Putamen (tissue), 1 donor: ENCODE data around the gene DMAC2L.
A peak's percentile ranks its signal among the peaks of the same experiment; 100 is the strongest.
"Not testable (repeated sequence)": the region's sequence is repeated elsewhere in the genome, so short reads cannot be mapped to it uniquely, and the experiment has no call there.

ENCODE experiments used
- DNase-seq: peaks from one replicate; pipeline ENCODE4 v3.0.0-alpha.2; 2016; ENCODE audit warnings: low spot score

The DMAC2L gene, protein sequence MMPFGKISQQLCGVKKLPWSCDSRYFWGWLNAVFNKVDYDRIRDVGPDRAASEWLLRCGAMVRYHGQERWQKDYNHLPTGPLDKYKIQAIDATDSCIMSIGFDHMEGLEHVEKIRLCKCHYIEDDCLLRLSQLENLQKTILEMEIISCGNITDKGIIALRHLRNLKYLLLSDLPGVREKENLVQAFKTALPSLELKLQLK

GRCh38 chr14:50311972-50312733 is at the start of gene DMAC2L, which contains the start of gene L2HGDH:
DMAC2L (plus strand) TSS chr14:50312324; CDS start chr14:50321488, 9,164 bp downstream.
L2HGDH (minus strand) TSS chr14:50312229; CDS start chr14:50312150, 79 bp downstream.
- DNase-seq: peak; percentile 96

DNA sequence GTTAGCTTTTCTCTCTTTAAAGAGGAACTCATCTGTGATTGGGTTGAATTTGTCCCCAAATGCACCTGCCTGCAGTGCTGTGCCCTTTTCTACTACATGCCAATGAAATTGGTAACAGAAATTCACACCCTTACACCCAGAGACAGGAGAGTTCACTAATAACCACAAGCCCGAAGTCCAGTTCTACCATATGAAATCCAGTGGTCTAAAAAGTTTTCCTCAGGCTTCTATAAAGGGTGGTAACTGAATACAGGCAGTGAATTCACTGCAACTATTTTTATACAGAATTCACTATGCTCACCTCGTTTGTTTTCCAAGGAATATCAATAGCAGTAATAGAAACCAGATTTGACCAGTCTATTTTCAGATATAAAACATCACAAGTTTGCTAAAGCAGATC is 49.3 kb upstream of the DMAC2L start:
- no peak for DNase-seq

- no peak for DNase-seq
These were observed 48.8 kb upstream of the DMAC2L start for GRCh38 chr14:50263321-50263720.

DNA sequence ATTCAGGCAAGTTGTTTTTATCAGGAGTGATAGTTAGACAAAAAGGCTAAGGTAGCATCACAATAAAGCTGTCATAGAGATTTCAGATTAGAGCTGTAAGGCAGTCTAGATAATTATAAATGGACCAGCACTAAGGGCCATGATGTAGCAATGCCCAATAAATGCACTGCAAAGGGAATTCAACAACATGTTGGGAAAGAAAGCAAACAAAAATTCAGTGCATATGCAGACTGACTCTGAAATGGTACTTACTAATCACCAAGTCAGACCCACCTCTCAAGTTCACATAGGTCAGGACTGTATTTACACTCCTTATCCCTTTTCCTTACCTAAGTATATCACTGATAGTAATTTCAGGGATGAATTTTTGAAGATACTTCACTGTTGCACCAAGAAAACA is 47.1 kb upstream of the DMAC2L start:
- DNase-seq: no peak

- peak; percentile 65 for DNase-seq
These were observed 41.2 kb upstream of the DMAC2L start for GRCh38 chr14:50270932-50271331.

GRCh38 chr14:50272498-50272897 is 39.6 kb upstream of the DMAC2L start:
- no peak for DNase-seq

DNA sequence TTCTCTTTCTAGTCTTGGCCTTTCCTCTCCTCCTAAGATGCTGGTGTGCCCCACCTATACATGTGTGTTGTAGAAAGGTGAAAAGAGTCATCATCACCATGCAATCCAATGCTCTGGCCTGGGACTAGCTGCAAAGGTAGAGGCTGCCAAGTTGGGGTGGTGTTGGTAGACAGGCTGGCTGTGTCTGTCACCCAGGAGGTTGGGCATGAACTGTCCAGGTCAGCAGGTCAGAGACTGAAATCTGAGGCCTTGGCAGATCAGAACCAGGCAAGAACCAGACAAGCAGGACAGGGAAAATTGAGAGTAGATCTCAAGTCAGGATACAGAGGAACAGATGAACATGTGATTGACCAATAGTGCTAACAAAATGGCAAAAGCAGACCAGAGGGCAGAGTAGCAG is 26.3 kb upstream of the DMAC2L start:
- no peak for DNase-seq

GRCh38 chr14:50288146-50288545 is 24.0 kb upstream of the DMAC2L start:
- DNase-seq: no peak

DNA sequence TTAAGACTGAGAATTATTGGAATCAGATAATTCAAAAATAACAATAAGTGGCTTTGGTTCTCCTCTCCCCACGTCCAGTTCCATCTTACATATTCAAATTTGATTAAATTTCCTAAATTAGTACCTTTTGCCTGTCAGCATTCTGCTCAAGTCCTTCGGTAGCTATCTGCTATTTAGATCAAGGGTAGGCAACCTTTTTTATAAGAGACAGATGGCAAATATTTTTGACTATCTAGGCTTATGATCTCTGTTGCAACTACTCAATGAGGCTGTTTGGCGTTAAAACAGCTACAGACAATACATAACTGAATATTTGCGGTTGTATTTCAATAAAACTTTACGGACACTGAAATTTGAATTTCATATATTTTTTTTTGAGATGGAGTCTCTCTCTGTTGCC is 21.8 kb upstream of the DMAC2L start:
- no peak for DNase-seq

DNA sequence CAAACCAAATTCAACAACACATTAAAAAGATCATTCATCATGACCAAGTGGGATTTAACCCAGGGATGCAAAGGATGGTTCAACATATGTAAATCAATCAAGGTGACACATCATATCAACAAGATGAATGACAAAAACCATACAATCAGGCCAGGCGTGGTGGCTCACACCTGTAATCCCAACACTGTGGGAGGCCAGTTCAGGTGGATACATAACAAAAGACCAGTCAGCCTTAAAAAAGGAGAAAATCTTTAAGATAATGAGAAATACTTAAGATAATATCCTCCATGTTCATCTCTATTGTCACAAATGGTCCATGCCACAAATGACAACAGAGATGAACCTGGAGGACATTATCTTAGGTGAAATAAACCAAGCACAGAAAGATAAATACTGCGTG is 12.5 kb upstream of the DMAC2L start:
- no peak for DNase-seq

DNA sequence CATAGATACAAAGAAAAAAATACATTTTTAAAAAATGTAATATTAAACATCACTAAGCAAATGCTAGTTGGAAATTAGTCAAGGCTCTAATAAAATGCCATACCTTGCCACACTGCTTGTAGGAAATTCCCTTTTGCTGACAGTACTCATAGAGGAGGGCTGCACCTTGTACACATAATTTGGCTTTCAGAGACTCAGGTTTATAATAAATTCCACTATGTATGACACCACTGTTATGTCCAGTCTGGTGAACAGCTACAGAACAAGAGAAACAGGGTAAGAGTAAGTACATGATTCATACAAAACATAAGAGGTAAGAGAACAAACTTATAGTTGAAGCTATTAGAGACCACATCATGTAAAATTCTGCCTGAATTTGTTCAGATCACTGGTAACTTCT is 10.2 kb upstream of the DMAC2L start:
- DNase-seq: no peak

DNA sequence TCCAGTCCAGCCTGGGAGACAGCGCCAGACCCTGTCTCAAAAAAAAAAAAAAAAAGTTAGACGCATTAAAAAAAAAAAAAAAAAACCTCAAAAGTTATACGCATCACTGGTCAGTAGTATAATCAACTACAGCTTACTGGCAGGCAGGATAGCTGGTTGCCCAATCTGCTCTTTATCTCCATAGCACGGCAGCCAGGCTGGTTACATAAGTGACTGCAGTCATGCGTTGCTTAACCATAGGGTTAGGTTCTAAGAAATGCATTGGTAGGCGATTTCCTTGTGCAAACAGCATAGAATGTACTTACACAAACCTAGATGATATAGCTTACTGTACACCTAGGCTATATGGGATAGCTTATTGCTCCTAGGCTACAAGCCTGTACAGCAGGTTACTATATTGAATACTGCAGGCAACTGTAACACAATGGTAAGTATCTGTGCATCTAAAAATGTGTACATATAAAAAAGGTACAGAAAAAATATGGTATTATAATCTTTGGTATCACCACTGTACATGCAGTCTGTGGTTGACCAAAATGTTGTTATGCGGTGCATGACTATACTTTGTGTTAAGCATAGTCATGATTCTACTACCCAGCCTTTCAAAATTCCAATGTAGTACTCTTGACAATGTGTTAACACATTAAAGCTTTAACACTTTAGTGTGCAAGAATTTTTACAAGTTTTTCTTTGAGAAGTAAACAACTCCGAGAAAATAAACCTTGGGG is 8.2 kb upstream of the DMAC2L start:
- peak; percentile 50 for DNase-seq

GRCh38 chr14:50308363-50308915 is 3.7 kb upstream of the DMAC2L start:
- no peak for DNase-seq

GRCh38 chr14:50310445-50310844 is 1.7 kb upstream of the DMAC2L start:
- no peak for DNase-seq

GRCh38 chr14:50311337-50311971 is 670 bp upstream of the DMAC2L start:
- DNase-seq: no peak

DNA sequence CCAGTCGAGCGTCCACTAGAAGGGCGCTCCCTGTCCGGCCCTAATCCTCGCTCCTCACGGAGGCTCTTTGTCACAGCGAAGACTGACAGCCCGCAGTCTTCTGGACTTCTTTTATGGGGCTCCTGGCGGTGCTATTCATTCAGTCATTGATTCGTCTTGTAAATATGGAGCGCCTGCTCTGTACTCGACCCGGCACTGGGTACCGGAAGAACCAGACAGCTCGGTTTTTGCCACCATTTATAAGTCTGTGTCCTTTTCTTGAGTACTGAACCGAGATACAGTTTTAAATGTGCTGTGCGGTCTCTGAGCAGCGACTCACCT is 570 bp downstream of the DMAC2L start:
- DNase-seq: no peak

- DNase-seq: not testable (repeated sequence)
These were observed 2.0 kb downstream of the DMAC2L start for GRCh38 chr14:50314098-50314497.

DNA sequence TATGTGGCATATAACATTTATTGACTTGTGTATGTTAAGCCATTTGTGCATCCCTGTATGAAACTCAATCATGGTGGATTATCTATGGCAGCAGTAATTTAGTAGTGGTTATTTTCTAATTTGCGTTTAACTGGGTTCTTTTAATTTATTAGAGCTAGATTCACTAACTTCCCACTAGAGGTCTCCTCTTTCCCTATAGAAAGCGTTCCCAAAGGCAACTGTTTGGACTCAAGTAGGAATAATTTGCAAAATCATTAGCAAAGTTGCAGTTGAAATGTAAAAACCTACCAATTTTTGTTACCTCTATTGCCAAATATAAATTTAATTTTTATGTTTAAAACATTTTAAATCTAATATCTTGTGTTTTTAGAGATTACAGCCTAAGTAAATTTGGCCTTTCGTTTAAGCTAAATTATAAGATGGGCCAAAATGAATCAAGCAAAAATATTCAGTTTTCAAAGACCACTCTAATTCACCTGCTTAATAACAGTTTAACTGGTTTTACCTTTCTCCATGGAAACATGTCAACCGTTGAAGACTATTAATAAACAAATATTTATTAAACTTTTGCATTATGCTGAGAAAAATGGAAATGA is 6.0 kb downstream of the DMAC2L start:
- peak; percentile 36 for DNase-seq

DNA sequence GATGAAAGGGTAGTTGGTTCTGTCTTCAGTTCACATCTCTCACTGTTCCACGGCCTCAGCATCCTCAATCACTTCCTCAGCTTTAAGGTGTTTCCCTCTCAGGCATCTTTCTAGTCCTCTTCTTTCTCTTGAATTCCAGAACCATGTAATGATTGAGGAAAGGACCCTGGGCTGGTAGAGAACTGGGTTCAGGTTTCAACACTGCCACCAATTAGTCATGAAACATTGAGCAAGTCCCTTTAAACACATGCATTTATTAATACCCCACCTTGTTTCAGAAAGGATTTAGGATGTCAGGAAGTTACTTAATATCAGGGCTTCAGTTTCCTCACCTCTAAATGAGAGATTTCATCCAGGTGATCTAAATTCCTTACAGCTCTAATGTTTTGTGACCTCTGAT is 7.2 kb downstream of the DMAC2L start:
- no peak for DNase-seq

GRCh38 chr14:50319721-50320120 is 7.6 kb downstream of the DMAC2L start:
- no peak for DNase-seq

DNA sequence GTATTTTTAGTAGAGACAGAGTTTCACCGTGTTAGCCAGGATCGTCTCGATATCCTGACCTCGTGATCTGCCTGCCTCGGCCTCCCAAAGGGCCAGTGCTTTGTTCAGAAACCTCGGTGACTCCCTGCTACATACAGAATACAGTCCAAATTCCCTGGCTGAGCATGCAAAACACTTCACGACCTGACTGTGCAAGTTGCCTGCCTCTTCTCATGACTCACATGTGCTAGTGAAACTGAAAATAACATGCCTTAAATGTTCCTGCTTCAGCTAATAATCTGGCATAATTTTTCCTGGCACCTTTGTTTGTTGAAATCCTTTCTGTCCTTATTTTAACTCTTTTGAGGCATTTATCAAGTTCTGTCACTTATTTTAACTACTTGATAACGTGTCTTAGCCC is 8.2 kb downstream of the DMAC2L start:
- DNase-seq: no peak
